CD4-positive, CD25-positive, alpha-beta regulatory T cell (primary cell): ENCODE measurements around the gene CYP51A1. TPM values are rescaled to one million over a fixed set of nuclear protein-coding genes. Genes with fewer than 3 reads are reported as not detected.
A peak's percentile ranks its signal among the peaks of the same experiment; 100 is the strongest.

Experiments used
- ATAC-seq, 2 donors: fragments of 150-1000 bp; cut with Tn5 transposase; one replicate each; pipeline ENCODE4 v1.10.0; 2021; ENCODE audit warnings: low read depth in 2 of 2, moderate number of reproducible peaks in 2 of 2, moderate library complexity in 1 of 2
- DNase-seq, 3 donors: peaks; one replicate each; pipeline versions ENCODE4 v3.0.0 to v3.0.0-alpha.2; 2012 to 2022; ENCODE audit warnings: mixed read lengths in 1 of 3
- H3K27ac ChIP-seq: one replicate; pipeline ENCODE4 v1.7.0; 2013; ENCODE audit warnings: mild to moderate bottlenecking, low read length; ENCODE audit not compliant: insufficient read depth, poor library complexity, severe bottlenecking
- H3K27me3 ChIP-seq: one replicate; pipeline ENCODE4 v1.7.0; 2013; ENCODE audit warnings: low read length; ENCODE audit not compliant: control insufficient read depth, insufficient read depth
- H3K36me3 ChIP-seq: one replicate; pipeline ENCODE4 v1.7.0; 2013; ENCODE audit warnings: mild to moderate bottlenecking, low read length, moderate library complexity; ENCODE audit not compliant: control insufficient read depth, insufficient read depth
- H3K4me1 ChIP-seq: 2 replicates; pipeline ENCODE4 v1.7.0; 2013; ENCODE audit warnings: mild to moderate bottlenecking, low read length; ENCODE audit not compliant: insufficient read depth, control insufficient read depth, poor library complexity, severe bottlenecking
- H3K4me3 ChIP-seq: one replicate; pipeline ENCODE4 v1.7.0; 2013; ENCODE audit warnings: low read depth, mild to moderate bottlenecking, low read length, moderate library complexity
- H3K9me3 ChIP-seq, 2 experiments: 1 replicate in 1 of 2; 2 replicates in 1 of 2; pipeline ENCODE4 v1.7.0; 2013; ENCODE audit warnings: low read length in 2 of 2, mild to moderate bottlenecking in 1 of 2, moderate library complexity in 1 of 2; ENCODE audit not compliant: control insufficient read depth in 2 of 2
- H3K27ac Mint-ChIP-seq, 3 donors: one replicate each; pipeline ENCODE4 v1.8.0; 2020 to 2022; ENCODE audit warnings: mild to moderate bottlenecking in 3 of 3, mixed read lengths in 3 of 3, moderate library complexity in 2 of 3
- H3K27me3 Mint-ChIP-seq: one replicate; pipeline ENCODE4 v1.8.0; 2022; ENCODE audit warnings: mild to moderate bottlenecking, mixed read lengths
- H3K36me3 Mint-ChIP-seq: one replicate; pipeline ENCODE4 v1.8.0; 2020; ENCODE audit warnings: mixed read lengths
- H3K4me1 Mint-ChIP-seq, 4 donors: one replicate each; pipeline ENCODE4 v1.8.0; 2020 to 2022; ENCODE audit warnings: mixed read lengths in 4 of 4, mild to moderate bottlenecking in 1 of 4
- H3K4me3 Mint-ChIP-seq, 4 donors: one replicate each; pipeline ENCODE4 v1.8.0; 2020 to 2022; ENCODE audit warnings: mild to moderate bottlenecking in 4 of 4, mixed read lengths in 4 of 4, moderate library complexity in 3 of 4
- H3K9me3 Mint-ChIP-seq, 7 donors: one replicate each; pipeline ENCODE4 v1.8.0; 2020 to 2022; ENCODE audit warnings: mixed read lengths in 7 of 7, mild to moderate bottlenecking in 3 of 7, moderate library complexity in 2 of 7
- polyA plus RNA-seq, 4 donors: library from polyadenylated mRNA; unstranded; fragments of 300-500 nt; fragmentation: Illumina TruSeq; gene quantifications; one replicate each; pipeline ENCODE4 v1.2.3, GENCODE V29; 2021
- total RNA-seq: library from RNA; stranded (reverse); gene quantifications from one replicate; pipeline ENCODE4 v1.2.3, GENCODE V29; 2022

Gene CYP51A1
- total and polyA plus RNA-seq, 5 donors from 2014 or later, result 11.2 to 29.0 (median 15.3) TPM

DNA sequence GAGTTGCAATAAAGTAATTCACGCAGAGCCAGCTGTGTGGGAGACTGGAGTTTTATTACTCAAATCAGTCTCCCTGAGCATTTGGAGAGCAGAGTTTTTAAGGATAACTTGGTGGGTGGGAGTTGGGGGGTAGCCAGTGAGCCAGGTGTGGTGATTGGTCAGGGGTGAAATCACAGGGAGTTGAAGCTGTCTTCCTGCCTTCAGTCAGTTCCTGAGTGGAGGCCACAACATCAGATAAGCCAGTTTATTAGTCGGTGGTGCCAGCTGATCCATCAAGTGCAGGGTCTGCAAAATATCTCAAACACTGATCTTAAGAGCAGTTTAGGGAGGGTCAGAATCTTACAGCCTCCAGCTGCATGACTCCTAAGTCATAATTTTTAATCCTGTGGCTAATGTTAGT, 3.3 kb upstream of the CYP51A1 start:
- peaks cover 23% of the 10 kb centered on the region for H3K4me1 ChIP-seq
- H3K27me3 ChIP-seq, result no peaks in the 10 kb centered on the region
- Mint-ChIP-seq H3K36me3 (no peaks in the 10 kb centered on the region), H3K4me1 (peaks cover 6 to 28% (median 15%) of the 10 kb centered on the region in 4 donors), H3K4me3 (peak overlapping the region in 1 of 4 donors; percentile 53), H3K27me3 (peaks cover 4% of the 10 kb centered on the region), H3K27ac (peak overlapping the region in 1 of 3 donors; percentile 46), H3K9me3 (peaks cover 0 to 3% (median 0%) of the 10 kb centered on the region in 7 donors)
- ATAC-seq (no peak), DNase-seq (no peak)
- no peaks in the 10 kb centered on the region for H3K36me3 ChIP-seq
- no peak overlapping the region for H3K4me3 ChIP-seq
- no peaks in the 10 kb centered on the region for H3K9me3 ChIP-seq
- no peak overlapping the region for H3K27ac ChIP-seq

DNA sequence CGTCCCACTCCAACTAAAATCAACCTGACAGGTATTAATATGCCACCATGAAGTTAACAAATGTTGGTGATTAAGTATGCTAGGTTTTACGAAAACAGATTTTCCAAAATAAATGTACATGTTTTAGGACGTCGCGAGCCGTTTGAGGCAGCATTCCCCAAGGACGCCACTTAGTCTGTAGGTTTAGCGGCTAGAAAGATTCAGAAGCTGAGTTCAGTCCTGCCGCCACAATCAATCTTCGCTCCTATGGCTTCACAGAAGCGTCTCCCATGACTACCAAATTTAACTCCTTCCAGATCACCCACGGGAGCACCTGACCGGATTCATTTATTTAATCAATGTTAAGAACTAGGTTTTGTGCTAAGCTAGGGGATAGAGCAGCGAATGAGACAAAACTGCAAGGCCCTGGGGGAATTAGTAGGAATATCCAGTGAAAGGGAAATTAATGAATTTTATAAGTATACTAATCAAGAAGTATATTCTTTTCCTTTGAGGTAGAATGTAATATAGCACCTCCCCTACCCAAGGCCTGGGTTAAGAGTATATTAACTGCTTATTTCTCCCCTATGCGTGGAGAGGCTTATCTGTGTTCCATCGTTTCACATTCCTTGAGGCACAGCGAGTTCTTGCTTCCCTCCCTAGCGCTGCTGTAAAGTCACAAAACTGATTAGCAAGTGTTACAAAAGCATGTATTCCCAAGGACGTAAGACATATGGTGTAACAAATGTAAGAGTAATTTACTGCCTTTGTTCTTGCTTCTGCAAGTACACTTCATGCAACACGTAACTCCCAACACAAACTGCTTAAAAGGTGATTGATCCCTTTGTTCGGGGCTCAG, 994 bp upstream of the CYP51A1 start:
- peaks cover 6 to 41% (median 27%) of the 10 kb centered on the region in 4 donors for H3K4me1 Mint-ChIP-seq
- Histone ChIP-seq H3K4me3 (peak overlapping the region; percentile 81), H3K9me3 (no peaks in the 10 kb centered on the region), H3K27ac (peak overlapping the region; percentile 90), H3K4me1 (peaks cover 23% of the 10 kb centered on the region), H3K27me3 (no peaks in the 10 kb centered on the region), H3K36me3 (no peaks in the 10 kb centered on the region)
- H3K4me3 Mint-ChIP-seq, result peak overlapping the region; percentile 94 to 100 (median 98)
- H3K36me3 Mint-ChIP-seq, result no peaks in the 10 kb centered on the region
- H3K9me3 Mint-ChIP-seq, result peaks cover 0 to 3% (median 0%) of the 10 kb centered on the region in 7 donors
- DNase-seq, result no peak
- peak overlapping the region; percentile 95 to 100 (median 99) for H3K27ac Mint-ChIP-seq
- ATAC-seq, result no peak
- peaks cover 4% of the 10 kb centered on the region for H3K27me3 Mint-ChIP-seq

DNA sequence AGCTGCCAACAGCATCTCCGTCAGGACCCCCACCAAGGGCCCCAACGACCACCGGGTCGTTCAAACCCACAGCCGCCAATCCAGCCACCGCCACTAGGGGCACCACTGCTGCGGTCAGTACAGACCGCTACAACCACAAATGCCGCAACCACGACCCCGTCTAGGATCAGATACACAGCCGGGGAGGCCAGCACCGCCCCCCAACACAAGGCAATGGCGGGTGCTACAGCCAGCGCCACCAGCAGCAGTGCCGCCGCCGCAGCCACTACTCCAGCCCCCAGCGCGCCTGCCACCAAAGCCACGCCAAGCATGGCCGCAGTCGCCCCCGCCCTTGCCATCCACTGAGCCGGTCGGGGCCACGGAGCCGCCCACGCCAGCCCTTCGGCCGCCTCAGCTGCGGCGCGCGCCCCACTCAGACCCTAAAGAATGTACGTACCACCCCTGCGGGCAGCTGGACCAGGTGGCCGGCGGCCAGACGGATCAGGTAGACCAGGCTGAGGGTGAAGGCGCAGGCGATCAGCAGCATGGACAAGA, 473 bp downstream of the CYP51A1 start:
- Histone ChIP-seq H3K9me3 (no peaks in the 10 kb centered on the region), H3K4me1 (peaks cover 23% of the 10 kb centered on the region), H3K4me3 (peak overlapping the region; percentile 67), H3K36me3 (peaks cover 6% of the 10 kb centered on the region), H3K27ac (peak overlapping the region; percentile 90), H3K27me3 (no peaks in the 10 kb centered on the region)
- peak overlapping the region; percentile 95 to 100 (median 99) for H3K27ac Mint-ChIP-seq
- H3K36me3 Mint-ChIP-seq, result no peaks in the 10 kb centered on the region
- ATAC-seq (peak; percentile 14 to 25), DNase-seq (peak; percentile 53 to 66 (median 66))
- peaks cover 4% of the 10 kb centered on the region for H3K27me3 Mint-ChIP-seq
- H3K4me3 Mint-ChIP-seq, result peak overlapping the region; percentile 94 to 100 (median 98)
- H3K9me3 Mint-ChIP-seq, result peaks cover 0 to 3% (median 0%) of the 10 kb centered on the region in 7 donors
- H3K4me1 Mint-ChIP-seq, result peaks cover 6 to 43% (median 27%) of the 10 kb centered on the region in 4 donors

DNA sequence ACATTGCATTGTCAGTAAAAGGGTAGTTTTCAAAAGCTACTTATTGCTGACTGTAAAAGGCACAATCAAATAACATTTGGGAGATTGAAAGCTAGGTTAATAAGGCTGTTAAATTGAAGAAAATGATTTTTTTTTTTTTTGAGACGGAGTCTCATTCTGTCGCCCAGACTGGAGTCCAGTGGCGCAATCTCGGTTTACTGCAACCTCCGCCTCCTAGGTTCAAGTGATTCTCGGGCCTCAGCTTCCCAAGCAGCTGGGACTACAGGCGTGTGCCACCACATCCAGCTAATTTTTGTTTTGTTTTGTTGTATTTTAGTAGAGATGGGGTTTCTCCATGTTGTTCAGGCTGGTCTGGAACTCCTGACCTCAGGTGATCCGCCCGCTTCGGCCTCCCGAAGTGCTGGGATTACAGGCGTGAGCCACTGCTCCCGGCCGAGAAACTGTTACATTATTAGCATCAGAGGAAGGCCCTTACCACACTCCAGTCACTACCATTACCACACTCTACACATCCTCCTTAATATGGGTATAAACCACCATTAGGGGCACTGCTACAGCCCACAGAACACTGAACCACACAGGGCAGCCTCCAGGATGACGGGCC, 1.0 kb downstream of the CYP51A1 start:
- Histone ChIP-seq H3K9me3 (no peaks in the 10 kb centered on the region), H3K27me3 (no peaks in the 10 kb centered on the region), H3K36me3 (peaks cover 8% of the 10 kb centered on the region), H3K4me1 (peaks cover 23% of the 10 kb centered on the region), H3K4me3 (peak overlapping the region; percentile 67), H3K27ac (peak overlapping the region; percentile 90)
- DNase-seq, result no peak
- Mint-ChIP-seq H3K36me3 (peaks cover under 1% of the 10 kb centered on the region), H3K4me3 (peak overlapping the region; percentile 94 to 100 (median 98)), H3K9me3 (peaks cover 0 to 3% (median 0%) of the 10 kb centered on the region in 7 donors), H3K4me1 (peaks cover 6 to 43% (median 27%) of the 10 kb centered on the region in 4 donors), H3K27ac (peak overlapping the region; percentile 95 to 100 (median 99)), H3K27me3 (peaks cover 4% of the 10 kb centered on the region)
- peak; percentile 34 to 35 for ATAC-seq

DNA sequence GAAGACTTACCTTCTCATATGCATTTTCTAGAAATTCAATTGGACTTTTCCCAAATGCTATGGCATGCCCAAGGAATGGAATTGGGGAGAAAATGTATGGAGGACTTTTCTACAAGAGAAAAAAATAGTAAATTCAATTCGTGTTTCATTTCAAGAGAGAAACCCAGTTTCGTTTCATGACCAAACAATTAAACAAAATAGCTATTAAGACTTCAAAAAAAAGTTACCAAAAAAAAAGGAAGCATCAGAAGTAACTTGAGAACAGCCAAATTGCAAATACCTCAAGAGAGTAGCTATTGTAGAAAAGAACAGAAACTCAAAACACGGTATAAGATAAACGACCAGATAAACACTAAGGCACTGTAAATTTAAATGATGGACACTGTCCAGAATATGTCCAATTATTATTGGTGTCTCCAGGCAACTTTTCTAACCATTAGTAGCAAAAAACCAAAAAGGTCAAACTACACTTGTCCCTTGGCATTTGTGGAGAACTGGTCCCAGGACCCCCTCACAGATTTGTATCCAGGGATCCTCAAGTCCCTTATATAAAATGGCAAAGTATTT, 2.4 kb downstream of the CYP51A1 start:
- Histone ChIP-seq H3K27ac (no peak overlapping the region), H3K36me3 (peaks cover 14% of the 10 kb centered on the region), H3K4me1 (peaks cover 23% of the 10 kb centered on the region), H3K9me3 (no peaks in the 10 kb centered on the region), H3K27me3 (no peaks in the 10 kb centered on the region), H3K4me3 (no peak overlapping the region)
- ATAC-seq (no peak), DNase-seq (no peak)
- Mint-ChIP-seq H3K4me3 (peak overlapping the region in 3 of 4 donors; percentile 16 to 62 (median 50)), H3K27me3 (peaks cover 4% of the 10 kb centered on the region), H3K9me3 (peaks cover 0 to 3% (median 0%) of the 10 kb centered on the region in 7 donors), H3K36me3 (peaks cover 9% of the 10 kb centered on the region), H3K4me1 (peaks cover 6 to 43% (median 27%) of the 10 kb centered on the region in 4 donors), H3K27ac (no peak overlapping the region)

DNA sequence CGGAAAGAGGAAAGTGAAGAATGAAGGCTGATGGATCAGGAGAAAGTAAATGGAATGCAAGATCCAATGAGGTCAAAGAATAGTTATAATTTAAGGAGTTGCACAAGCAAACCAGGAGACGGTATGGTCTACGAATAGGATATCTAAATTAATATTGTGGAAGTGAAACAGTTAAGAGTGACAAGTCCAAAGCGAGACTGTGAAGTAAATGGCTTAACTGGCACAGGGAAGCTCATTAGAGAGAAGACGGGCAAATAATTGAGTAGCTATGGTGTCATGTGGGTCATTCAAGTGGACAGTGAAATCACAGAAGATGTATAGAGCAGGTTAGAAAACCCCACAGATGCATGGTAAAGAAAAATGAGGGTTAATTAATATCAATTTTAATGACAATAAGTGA, 3.2 kb downstream of the CYP51A1 start:
- Histone ChIP-seq H3K36me3 (peaks cover 16% of the 10 kb centered on the region), H3K4me3 (no peak overlapping the region), H3K27ac (no peak overlapping the region), H3K27me3 (no peaks in the 10 kb centered on the region), H3K9me3 (no peaks in the 10 kb centered on the region), H3K4me1 (peaks cover 23% of the 10 kb centered on the region)
- no peak for DNase-seq
- ATAC-seq, result no peak
- H3K4me3 Mint-ChIP-seq, result peak overlapping the region in 2 of 4 donors; percentile 23 to 50
- H3K9me3 Mint-ChIP-seq, result peaks cover 0 to 2% (median 0%) of the 10 kb centered on the region in 7 donors
- peaks cover 9% of the 10 kb centered on the region for H3K36me3 Mint-ChIP-seq
- H3K27me3 Mint-ChIP-seq, result peaks cover 4% of the 10 kb centered on the region
- no peak overlapping the region for H3K27ac Mint-ChIP-seq
- peaks cover 6 to 43% (median 27%) of the 10 kb centered on the region in 4 donors for H3K4me1 Mint-ChIP-seq

DNA sequence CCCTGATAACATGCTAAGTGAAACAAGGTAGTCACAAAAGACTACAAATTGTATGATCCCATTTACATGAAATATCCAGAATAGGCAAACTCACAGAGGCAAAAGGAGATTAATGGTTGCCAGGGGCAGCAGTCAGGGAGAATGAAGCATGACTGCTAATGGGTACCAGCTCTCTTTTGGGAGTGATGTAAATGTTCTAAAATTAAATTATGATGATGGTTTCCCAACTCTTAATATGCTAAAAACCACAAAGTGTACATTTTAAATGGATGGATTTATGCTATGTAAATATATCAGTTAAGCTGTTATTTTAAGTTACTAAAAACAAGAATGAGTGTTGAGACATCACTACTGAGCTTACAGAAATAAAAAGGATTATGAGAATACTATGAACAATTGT, 12.6 kb downstream of the CYP51A1 start:
- Mint-ChIP-seq H3K27ac (no peak overlapping the region), H3K9me3 (no peaks in the 10 kb centered on the region), H3K27me3 (no peaks in the 10 kb centered on the region), H3K36me3 (peaks cover 58% of the 10 kb centered on the region), H3K4me3 (no peak overlapping the region), H3K4me1 (peaks cover 0 to 21% (median 8%) of the 10 kb centered on the region in 4 donors)
- DNase-seq, result no peak
- no peak for ATAC-seq
- H3K9me3 ChIP-seq, result no peaks in the 10 kb centered on the region
- peaks cover 27% of the 10 kb centered on the region for H3K36me3 ChIP-seq
- no peaks in the 10 kb centered on the region for H3K27me3 ChIP-seq
- H3K4me3 ChIP-seq, result no peak overlapping the region
- H3K4me1 ChIP-seq, result no peaks in the 10 kb centered on the region
- H3K27ac ChIP-seq, result no peak overlapping the region
